GM10248 (cell line): ENCODE data around the gene NKRF.

Experiments
- CTCF ChIA-PET: fragments of 300-600 bp; sonication (Branson Sonifier 250); formaldehyde crosslinking; extraction: SDS; loops from one replicate; lab custom pipeline; 2021; ENCODE audit warnings: antibody characterized with exemption; lab: Yijun Ruan, JAX
- POLR2A ChIA-PET: fragments of 350-650 bp; sonication (Branson Sonifier 250); formaldehyde crosslinking; extraction: SDS; loops from one replicate; lab custom pipeline; 2020; ENCODE audit warnings: antibody characterized with exemption; lab: Yijun Ruan, JAX
- DNase-seq: peaks from one replicate; pipeline ENCODE4 v3.0.0; 2012; ENCODE audit errors: extremely low spot score
- CTCF ChIP-seq: IDR thresholded peaks from 2 replicates; pipeline ENCODE4 v1.5.1; 2012; ENCODE audit warnings: mild to moderate bottlenecking, low read depth; ENCODE audit errors: extremely low read depth, missing control alignments, control extremely low read depth

NKRF gene

GRCh38 chrX:119617517-119618164 lies 11.4 kb upstream of the NKRF start:
- ChIA-PET CTCF (interaction anchor here (0.6 to 2.1 kb wide), 5 partner anchors 11 to 128 kb away, joined by 3 to 4 read pairs (median 3); partner anchors contain the start of gene NKRF), POLR2A (interaction anchor here (0.7 to 1.2 kb wide), 2 partner anchors 21 to 75 kb away, joined by 4 to 5 read pairs; partner anchors contain the start of gene SEPTIN6)
- DNase-seq = peak; percentile 34
- no peak for TF ChIP-seq CTCF

GRCh38 chrX:119614776-119615175 lies 8.6 kb upstream of the NKRF start:
- POLR2A ChIA-PET = no interaction called here
- CTCF ChIA-PET = no interaction called here
- DNase-seq = no peak
- TF ChIP-seq CTCF = no peak

GRCh38 chrX:119607018-119607389 lies 780 bp upstream of the NKRF start:
- POLR2A ChIA-PET = no interaction called here
- no peak for DNase-seq

GRCh38 chrX:119605464-119606279 lies 552 bp downstream of the NKRF start:
- ChIA-PET POLR2A (interaction anchor here (0.6 to 1.3 kb wide), 3 partner anchors 130 to 186 kb away, joined by 3 to 6 read pairs (median 5); partner anchors contain the start of gene RPL39), CTCF (interaction anchor here (0.8 to 1.2 kb wide), 3 partner anchors 56 to 124 kb away, joined by 3 to 4 read pairs (median 3); no protein-coding TSS in a partner anchor)
- DNase-seq = peak; percentile 34
- TF ChIP-seq CTCF = no peak

More at GRCh38 chrX:119607018-119607389, 780 bp upstream of the NKRF start:
- CTCF ChIA-PET = interaction anchor here (1.3 kb wide), 1 partner anchor 10 kb away, joined by 4 read pairs; no protein-coding TSS in a partner anchor
- TF ChIP-seq CTCF = no peak

- POLR2A ChIA-PET = interaction anchor here (1.3 kb wide), 1 partner anchor 187 kb away, joined by 5 read pairs; the partner anchor contains the start of gene RPL39
Measured at GRCh38 chrX:119604766-119605463, 1.3 kb downstream of the NKRF start.

More at GRCh38 chrX:119604766-119605463, 1.3 kb downstream of the NKRF start:
- no peak for DNase-seq
- no peak for TF ChIP-seq CTCF
- CTCF ChIA-PET = interaction anchor here (1.0 kb wide), 1 partner anchor 57 kb away, joined by 3 read pairs; no protein-coding TSS in a partner anchor
